ENCODE data around the gene NFATC2.

NFATC2 gene

DNA sequence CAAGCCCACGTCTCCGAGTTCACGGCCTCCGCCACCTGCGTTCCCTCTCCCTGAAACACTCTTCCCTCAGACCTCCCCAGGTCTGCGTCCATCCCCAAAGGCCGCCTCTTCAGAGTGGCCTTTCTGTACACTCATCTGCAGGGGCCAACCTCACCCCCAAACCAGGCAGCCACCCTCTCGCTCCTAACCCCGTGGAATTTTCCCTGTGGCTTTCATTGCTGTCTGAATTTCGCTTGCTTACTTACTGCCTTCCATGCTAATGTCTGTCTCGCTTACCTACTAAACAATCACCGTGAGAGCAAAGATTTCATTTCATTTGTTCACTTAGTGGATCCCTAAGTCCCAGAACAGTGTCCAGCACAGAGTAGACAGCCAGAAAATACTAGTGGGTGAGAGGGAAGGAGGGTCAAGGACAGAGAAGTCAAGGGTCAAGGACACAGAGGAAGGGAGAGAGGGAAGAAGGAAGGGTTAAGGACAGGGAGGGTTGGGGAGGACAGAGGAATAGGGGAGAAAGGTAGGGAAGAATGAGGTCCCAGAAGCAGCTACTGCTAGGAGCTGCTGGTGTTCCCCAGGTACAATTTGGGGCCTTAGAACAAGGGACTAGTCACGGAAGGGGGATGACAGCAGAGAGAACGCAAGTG, 114.7 kb downstream of the NFATC2 start:
- TF ChIP-seq SETDB1 (IDR thresholded peaks at IDR 0.05; ENCODE audit: insufficient read length, low read length) (no peak), ZNF654 (tag by site-specific recombination; IDR thresholded peaks at IDR 0.05; ENCODE audit: low read depth) (no peak), ZNF350 (tag by site-specific recombination; IDR thresholded peaks at IDR 0.05) (no peak), SCRT2 (tag by site-specific recombination; IDR thresholded peaks at IDR 0.05) (no peak), ZNF48 (tag by site-specific recombination; IDR thresholded peaks at IDR 0.05) (no peak), ZNF2 (tag by site-specific recombination; IDR thresholded peaks at IDR 0.05) (no peak), ZBTB20 (tag by site-specific recombination; IDR thresholded peaks at IDR 0.05) (no peak), ZSCAN23 (tag by site-specific recombination; IDR thresholded peaks at IDR 0.05) (no peak), ZNF501 (tag by site-specific recombination; IDR thresholded peaks at IDR 0.05) (no peak), ZNF830 (tag by site-specific recombination; IDR thresholded peaks at IDR 0.05; ENCODE audit: low read depth) (no peak)
- TF ChIP-seq, protein P1, sequence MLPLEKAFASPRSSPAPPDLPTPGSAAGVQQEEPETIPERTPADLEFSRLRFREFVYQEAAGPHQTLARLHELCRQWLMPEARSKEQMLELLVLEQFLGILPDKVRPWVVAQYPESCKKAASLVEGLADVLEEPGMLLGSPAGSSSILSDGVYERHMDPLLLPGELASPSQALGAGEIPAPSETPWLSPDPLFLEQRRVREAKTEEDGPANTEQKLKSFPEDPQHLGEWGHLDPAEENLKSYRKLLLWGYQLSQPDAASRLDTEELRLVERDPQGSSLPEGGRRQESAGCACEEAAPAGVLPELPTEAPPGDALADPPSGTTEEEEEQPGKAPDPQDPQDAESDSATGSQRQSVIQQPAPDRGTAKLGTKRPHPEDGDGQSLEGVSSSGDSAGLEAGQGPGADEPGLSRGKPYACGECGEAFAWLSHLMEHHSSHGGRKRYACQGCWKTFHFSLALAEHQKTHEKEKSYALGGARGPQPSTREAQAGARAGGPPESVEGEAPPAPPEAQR (tag by site-specific recombination; IDR thresholded peaks at IDR 0.05): no peak
- TF ChIP-seq, protein P2, sequence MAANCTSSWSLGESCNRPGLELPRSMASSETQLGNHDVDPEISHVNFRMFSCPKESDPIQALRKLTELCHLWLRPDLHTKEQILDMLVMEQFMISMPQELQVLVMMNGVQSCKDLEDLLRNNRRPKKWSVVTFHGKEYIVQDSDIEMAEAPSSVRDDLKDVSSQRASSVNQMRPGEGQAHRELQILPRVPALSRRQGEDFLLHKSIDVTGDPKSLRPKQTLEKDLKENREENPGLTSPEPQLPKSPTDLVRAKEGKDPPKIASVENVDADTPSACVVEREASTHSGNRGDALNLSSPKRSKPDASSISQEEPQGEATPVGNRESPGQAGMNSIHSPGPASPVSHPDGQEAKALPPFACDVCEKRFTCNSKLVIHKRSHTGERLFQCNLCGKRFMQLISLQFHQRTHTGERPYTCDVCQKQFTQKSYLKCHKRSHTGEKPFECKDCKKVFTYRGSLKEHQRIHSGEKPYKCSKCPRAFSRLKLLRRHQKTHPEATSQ (tag by site-specific recombination; IDR thresholded peaks at IDR 0.05): no peak
- Histone ChIP-seq H3K27ac (ENCODE audit: extremely low read depth, low read depth, low read length) (no peak overlapping the region), H3K4me3 (ENCODE audit: low read depth, low read length) (no peak overlapping the region), H3K4me1 (ENCODE audit: control insufficient read depth, insufficient read depth, low read length) (no peaks in the 10 kb centered on the region), H3K36me3 (ENCODE audit: control insufficient read depth in 2 of 2, insufficient read depth in 1 of 2, low read length in 2 of 2) (no peaks in the 10 kb centered on the region), H3K9me3 (ENCODE audit: control insufficient read depth, insufficient read depth, low read depth, low read length) (no peaks in the 10 kb centered on the region)
- ChIA-PET CTCF (no interaction called here), POLR2A (no interaction called here)

DNA sequence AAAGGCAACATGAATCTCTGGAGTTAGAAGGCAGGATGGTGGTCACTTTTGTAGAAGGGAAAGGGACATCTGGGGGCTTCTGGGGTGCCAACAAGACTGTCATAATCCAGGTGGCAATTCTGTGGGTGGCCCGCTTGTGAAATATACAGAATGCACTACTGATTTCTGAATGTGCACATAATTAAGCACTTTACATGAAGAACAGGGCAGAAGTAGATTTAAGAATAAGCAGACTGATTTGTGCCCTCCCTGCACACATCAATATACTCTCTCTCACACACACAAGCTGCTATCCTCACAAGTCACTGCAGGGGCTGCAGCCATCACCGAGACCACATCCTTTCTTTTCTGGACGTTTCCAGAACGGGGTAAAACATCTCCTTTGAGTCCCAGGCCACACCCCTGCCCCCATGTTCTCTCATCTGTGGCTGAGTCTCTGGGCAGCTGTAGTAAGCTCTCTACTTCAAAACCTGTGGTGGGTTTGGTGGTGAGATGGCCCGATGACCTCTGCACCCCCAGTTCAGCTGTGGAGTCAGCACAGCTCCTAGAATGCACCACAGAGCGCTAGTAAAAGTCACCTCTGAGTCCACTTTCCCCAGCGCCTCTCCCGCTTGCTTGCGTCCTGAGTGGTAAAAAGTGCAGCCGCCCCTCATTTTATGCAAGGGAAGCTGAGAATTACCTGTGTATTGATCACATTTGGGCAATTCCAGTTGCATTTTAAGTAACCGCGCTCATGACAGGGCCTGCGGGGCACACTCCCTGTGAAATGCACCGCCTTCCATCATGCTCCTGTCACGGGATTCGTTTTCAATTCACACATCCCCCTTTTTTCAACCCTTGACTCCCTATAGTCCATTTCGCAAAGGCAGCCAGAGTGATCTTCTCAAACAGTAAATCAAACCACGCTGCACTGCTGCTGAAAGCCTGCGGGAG, 115.5 kb downstream of the NFATC2 start:
- Histone ChIP-seq H3K9me3 (ENCODE audit: control insufficient read depth, insufficient read depth, low read depth, low read length) (no peaks in the 10 kb centered on the region), H3K4me1 (ENCODE audit: control insufficient read depth, insufficient read depth, low read length) (no peaks in the 10 kb centered on the region), H3K27ac (ENCODE audit: extremely low read depth, low read depth, low read length) (no peak overlapping the region), H3K4me3 (ENCODE audit: low read depth, low read length) (no peak overlapping the region), H3K36me3 (ENCODE audit: control insufficient read depth in 2 of 2, insufficient read depth in 1 of 2, low read length in 2 of 2) (no peaks in the 10 kb centered on the region)
- ChIA-PET CTCF (no interaction called here), POLR2A (no interaction called here)
- TF ChIP-seq ZBTB17 (tag by site-specific recombination; IDR thresholded peaks at IDR 0.05) (no peak), ZBTB20 (tag by site-specific recombination; IDR thresholded peaks at IDR 0.05) (no peak), ZFP41 (tag by site-specific recombination; IDR thresholded peaks at IDR 0.05; ENCODE audit: borderline replicate concordance) (no peak), ZSCAN23 (tag by site-specific recombination; IDR thresholded peaks at IDR 0.05) (no peak)
- TF ChIP-seq, protein P3, sequence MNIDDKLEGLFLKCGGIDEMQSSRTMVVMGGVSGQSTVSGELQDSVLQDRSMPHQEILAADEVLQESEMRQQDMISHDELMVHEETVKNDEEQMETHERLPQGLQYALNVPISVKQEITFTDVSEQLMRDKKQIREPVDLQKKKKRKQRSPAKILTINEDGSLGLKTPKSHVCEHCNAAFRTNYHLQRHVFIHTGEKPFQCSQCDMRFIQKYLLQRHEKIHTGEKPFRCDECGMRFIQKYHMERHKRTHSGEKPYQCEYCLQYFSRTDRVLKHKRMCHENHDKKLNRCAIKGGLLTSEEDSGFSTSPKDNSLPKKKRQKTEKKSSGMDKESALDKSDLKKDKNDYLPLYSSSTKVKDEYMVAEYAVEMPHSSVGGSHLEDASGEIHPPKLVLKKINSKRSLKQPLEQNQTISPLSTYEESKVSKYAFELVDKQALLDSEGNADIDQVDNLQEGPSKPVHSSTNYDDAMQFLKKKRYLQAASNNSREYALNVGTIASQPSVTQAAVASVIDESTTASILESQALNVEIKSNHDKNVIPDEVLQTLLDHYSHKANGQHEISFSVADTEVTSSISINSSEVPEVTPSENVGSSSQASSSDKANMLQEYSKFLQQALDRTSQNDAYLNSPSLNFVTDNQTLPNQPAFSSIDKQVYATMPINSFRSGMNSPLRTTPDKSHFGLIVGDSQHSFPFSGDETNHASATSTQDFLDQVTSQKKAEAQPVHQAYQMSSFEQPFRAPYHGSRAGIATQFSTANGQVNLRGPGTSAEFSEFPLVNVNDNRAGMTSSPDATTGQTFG (tag by site-specific recombination; IDR thresholded peaks at IDR 0.05; ENCODE audit: borderline replicate concordance): no peak

Measured in HEK293 (cell line).